ENCODE measurements around the gene COBL. TPM values are rescaled to one million over a fixed set of nuclear protein-coding genes. Genes with fewer than 3 reads are reported as not detected.

The COBL gene
- total RNA-seq, 1 donor, result not detected

- DNase-seq (ENCODE audit: low read depth), result peak; percentile 81
- TF ChIP-seq CTCF (IDR thresholded peaks at IDR 0.05; ENCODE audit: insufficient read depth, low read length), result peak; percentile 93
- no peak overlapping the region for H3K4me3 ChIP-seq (ENCODE audit: low read depth, low read length)
Measured at GRCh38 chr7:51160990-51161615, 155.5 kb downstream of the COBL start.

GRCh38 chr7:51160411-51160810 lies 156.2 kb downstream of the COBL start:
- TF ChIP-seq CTCF (IDR thresholded peaks at IDR 0.05; ENCODE audit: insufficient read depth, low read length), result no peak
- no peak overlapping the region for H3K4me3 ChIP-seq (ENCODE audit: low read depth, low read length)
- no peak for DNase-seq (ENCODE audit: low read depth)

GRCh38 chr7:51158742-51159445 lies 157.7 kb downstream of the COBL start:
- DNase-seq (ENCODE audit: low read depth), result no peak
- no peak overlapping the region for H3K4me3 ChIP-seq (ENCODE audit: low read depth, low read length)
- TF ChIP-seq CTCF (IDR thresholded peaks at IDR 0.05; ENCODE audit: insufficient read depth, low read length), result no peak

GRCh38 chr7:51158211-51158610 lies 158.4 kb downstream of the COBL start:
- no peak for DNase-seq (ENCODE audit: low read depth)
- no peak overlapping the region for H3K4me3 ChIP-seq (ENCODE audit: low read depth, low read length)
- TF ChIP-seq CTCF (IDR thresholded peaks at IDR 0.05; ENCODE audit: insufficient read depth, low read length), result no peak

GRCh38 chr7:51154201-51154600 lies 162.4 kb downstream of the COBL start:
- no peak for DNase-seq (ENCODE audit: low read depth)
- H3K4me3 ChIP-seq (ENCODE audit: low read depth, low read length), result no peak overlapping the region
- no peak for TF ChIP-seq CTCF (IDR thresholded peaks at IDR 0.05; ENCODE audit: insufficient read depth, low read length)

GRCh38 chr7:51152706-51153200 lies 163.9 kb downstream of the COBL start:
- no peak for DNase-seq (ENCODE audit: low read depth)
- TF ChIP-seq CTCF (IDR thresholded peaks at IDR 0.05; ENCODE audit: insufficient read depth, low read length), result no peak
- no peak overlapping the region for H3K4me3 ChIP-seq (ENCODE audit: low read depth, low read length)
